HG03571 (cell line): Measurements from ENCODE around the gene SRGAP1.
"Not testable (repeated sequence)": the region's sequence is repeated elsewhere in the genome, so short reads cannot be mapped to it uniquely, and the experiment has no call there.

Experiments used
- ATAC-seq: cut with Tn5 transposase; IDR thresholded peaks from one replicate; pipeline ENCODE4 v1.9.1; 2021; ENCODE audit not compliant: unreplicated experiment

Gene SRGAP1

GRCh38 chr12:64154677-64155076 is 310.2 kb downstream of the SRGAP1 start:
- no peak for ATAC-seq

- no peak for ATAC-seq
These were observed 312.6 kb downstream of the SRGAP1 start for GRCh38 chr12:64157110-64157509.

GRCh38 chr12:64160021-64160710 is 315.7 kb downstream of the SRGAP1 start:
- ATAC-seq, result no peak

GRCh38 chr12:64160711-64161060 is 316.2 kb downstream of the SRGAP1 start:
- no peak for ATAC-seq

- not testable (repeated sequence) for ATAC-seq
These were observed 322.1 kb downstream of the SRGAP1 start for GRCh38 chr12:64166606-64167005.

- not testable (repeated sequence) for ATAC-seq
These were observed 322.5 kb downstream of the SRGAP1 start for GRCh38 chr12:64167041-64167440.

GRCh38 chr12:64170024-64170423 is 325.5 kb downstream of the SRGAP1 start:
- ATAC-seq, result no peak

GRCh38 chr12:64170730-64171129 is 326.2 kb downstream of the SRGAP1 start:
- no peak for ATAC-seq

- no peak for ATAC-seq
These were observed 327.2 kb downstream of the SRGAP1 start for GRCh38 chr12:64171715-64172114.

GRCh38 chr12:64172143-64172970 is 327.9 kb downstream of the SRGAP1 start:
- ATAC-seq, result no peak

GRCh38 chr12:64173456-64173855 is 329.0 kb downstream of the SRGAP1 start:
- ATAC-seq, result no peak

GRCh38 chr12:64175254-64175945 is 330.9 kb downstream of the SRGAP1 start:
- ATAC-seq, result no peak

GRCh38 chr12:64177001-64177400 is 332.5 kb downstream of the SRGAP1 start:
- no peak for ATAC-seq

- ATAC-seq, result no peak
These were observed 333.6 kb downstream of the SRGAP1 start for GRCh38 chr12:64178122-64178521.

- ATAC-seq, result no peak
These were observed 336.5 kb downstream of the SRGAP1 start for GRCh38 chr12:64180951-64181350.

- ATAC-seq, result no peak
These were observed 337.2 kb downstream of the SRGAP1 start for GRCh38 chr12:64181430-64182291.

- ATAC-seq, result no peak
These were observed 339.7 kb downstream of the SRGAP1 start for GRCh38 chr12:64184216-64184615.

- ATAC-seq, result no peak
These were observed 342.3 kb downstream of the SRGAP1 start for GRCh38 chr12:64186789-64187188.

- ATAC-seq, result no peak
These were observed 342.9 kb downstream of the SRGAP1 start for GRCh38 chr12:64187370-64187769.

- no peak for ATAC-seq
These were observed 343.3 kb downstream of the SRGAP1 start for GRCh38 chr12:64187794-64188193.

GRCh38 chr12:64189530-64189929 is 345.0 kb downstream of the SRGAP1 start:
- ATAC-seq, result no peak
